IMR-90 (cell line): Measurements from ENCODE around the gene PRR36. TPM values are rescaled to one million over a fixed set of nuclear protein-coding genes. Genes with fewer than 3 reads are reported as not detected.

Source experiments
- ATAC-seq: fragments of 200-7000 bp; cut with Tn5 transposase; 2 replicates; pipeline ENCODE4 v1.9.1; 2020; ENCODE audit warnings: low read depth, mild to moderate bottlenecking, moderate library complexity
- BruUV-seq: library from RNA; stranded (reverse); fragments of 400-500 nt; replicated peaks from 2 replicates; lab custom pipeline; 2021; lab: Mats Ljungman, UMichigan
- CTCF ChIA-PET: fragments of 300-600 bp; formaldehyde crosslinking; extraction: SDS; loops from one replicate; lab custom pipeline; 2021; ENCODE audit warnings: antibody characterized with exemption; lab: Yijun Ruan, JAX
- POLR2A ChIA-PET: fragments of 300-600 bp; sonication (Branson Sonifier 250); formaldehyde crosslinking; loops from one replicate; lab custom pipeline; 2022; ENCODE audit warnings: antibody characterized with exemption; ENCODE audit not compliant: unreplicated experiment; lab: Charles Lee
- DNase-seq: peaks from one replicate; pipeline ENCODE4 v3.0.0; 2013
- H2AFZ ChIP-seq: replicated peaks from 2 replicates; pipeline ENCODE3; 2013; ENCODE audit warnings: low read length, mild to moderate bottlenecking; ENCODE audit not compliant: poor library complexity
- H2AK5ac ChIP-seq: 2 replicates; pipeline ENCODE4 v1.6.1; 2013; ENCODE audit warnings: low read depth, low read length, inconsistent platforms
- H2AK9ac ChIP-seq: replicated peaks from 2 replicates; pipeline ENCODE3; 2013; ENCODE audit warnings: mild to moderate bottlenecking, low read depth, low read length, moderate library complexity; ENCODE audit not compliant: poor library complexity
- H2BK120ac ChIP-seq: 2 replicates; pipeline ENCODE4 v1.6.1; 2013; ENCODE audit warnings: low read depth, low read length, inconsistent platforms
- H2BK15ac ChIP-seq: 3 replicates; pipeline ENCODE4 v1.6.1; 2013; ENCODE audit warnings: low read depth, low read length, inconsistent platforms
- H2BK20ac ChIP-seq: 2 replicates; pipeline ENCODE4 v1.6.1; 2013; ENCODE audit warnings: low read depth, mild to moderate bottlenecking, inconsistent platforms, low read length, moderate library complexity
- H2BK5ac ChIP-seq: 2 replicates; pipeline ENCODE4 v1.6.1; 2013; ENCODE audit warnings: mild to moderate bottlenecking, low read depth, low read length, inconsistent platforms; ENCODE audit not compliant: poor library complexity, severe bottlenecking
- H3K14ac ChIP-seq: replicated peaks from 2 replicates; pipeline ENCODE4 v1.6.1; 2013; ENCODE audit warnings: low read depth, low read length, inconsistent platforms
- H3K18ac ChIP-seq: 2 replicates; pipeline ENCODE4 v1.6.1; 2013; ENCODE audit warnings: low read depth, low read length, control low read depth
- H3K23ac ChIP-seq: 2 replicates; pipeline ENCODE4 v1.6.1; 2013; ENCODE audit warnings: low read depth, low read length, inconsistent platforms
- H3K27ac ChIP-seq: 2 replicates; pipeline ENCODE4 v1.5.1; 2013; ENCODE audit warnings: mild to moderate bottlenecking, control low read depth, low read length; ENCODE audit not compliant: insufficient read depth
- H3K27me3 ChIP-seq: 2 replicates; pipeline ENCODE4 v1.6.1; 2013; ENCODE audit warnings: low read length; ENCODE audit not compliant: control insufficient read depth, insufficient read depth
- H3K36me3 ChIP-seq: 2 replicates; pipeline ENCODE4 v1.6.1; 2013; ENCODE audit warnings: low read length, mixed read lengths; ENCODE audit not compliant: control insufficient read depth, insufficient read depth
- H3K4ac ChIP-seq: 2 replicates; pipeline ENCODE4 v1.6.1; 2013; ENCODE audit warnings: low read depth, low read length, inconsistent platforms
- H3K4me1 ChIP-seq: 2 replicates; pipeline ENCODE4 v1.6.1; 2013; ENCODE audit warnings: low read length, mixed read lengths; ENCODE audit not compliant: control insufficient read depth, insufficient read depth
- H3K4me2 ChIP-seq: 2 replicates; pipeline ENCODE4 v1.6.1; 2013; ENCODE audit warnings: low read depth, mild to moderate bottlenecking, control low read depth, low read length, moderate library complexity
- H3K4me3 ChIP-seq: 2 replicates; pipeline ENCODE4 v1.5.1; 2013; ENCODE audit warnings: low read depth, mild to moderate bottlenecking, control low read depth, low read length, moderate library complexity; ENCODE audit not compliant: insufficient read depth
- H3K56ac ChIP-seq: 2 replicates; pipeline ENCODE4 v1.6.1; 2013; ENCODE audit warnings: low read length, inconsistent platforms; ENCODE audit not compliant: insufficient read depth; ENCODE audit errors: extremely low read depth
- H3K79me1 ChIP-seq, 2 experiments: 2 replicates each; pipeline ENCODE4 v1.6.1; 2013; ENCODE audit warnings: low read length in 2 of 2, inconsistent platforms in 1 of 2, low read depth in 1 of 2
- H3K9ac ChIP-seq: 2 replicates; pipeline ENCODE4 v1.6.1; 2013; ENCODE audit warnings: low read depth, low read length, control low read depth
- H3K9me1 ChIP-seq: 2 replicates; pipeline ENCODE4 v1.6.1; 2013; ENCODE audit warnings: low read length, inconsistent platforms; ENCODE audit not compliant: insufficient read depth
- H3K9me3 ChIP-seq: 2 replicates; pipeline ENCODE4 v1.6.1; 2013; ENCODE audit warnings: low read length; ENCODE audit not compliant: control insufficient read depth, insufficient read depth
- H4K20me1 ChIP-seq: 2 replicates; pipeline ENCODE4 v1.6.1; 2013; ENCODE audit warnings: low read length, inconsistent platforms; ENCODE audit not compliant: insufficient read depth
- H4K5ac ChIP-seq: 2 replicates; pipeline ENCODE4 v1.6.1; 2013; ENCODE audit warnings: mild to moderate bottlenecking, low read depth, low read length, control low read depth
- H4K8ac ChIP-seq, 2 experiments: 2 replicates each; pipeline ENCODE4 v1.6.1; 2013; ENCODE audit warnings: low read depth in 2 of 2, low read length in 2 of 2, control low read depth in 1 of 2, inconsistent platforms in 1 of 2
- H4K91ac ChIP-seq: 2 replicates; pipeline ENCODE4 v1.6.1; 2013; ENCODE audit warnings: low read depth, low read length, inconsistent platforms; ENCODE audit not compliant: insufficient read depth
- BHLHE40 ChIP-seq: fragments of 150-350 bp; IDR thresholded peaks from 2 replicates; pipeline ENCODE4 v1.6.1; 2016; ENCODE audit warnings: mild to moderate bottlenecking, low read depth, low read length
- CEBPB ChIP-seq: IDR thresholded peaks from 2 replicates; pipeline ENCODE4 v1.6.1; 2012; ENCODE audit warnings: low read depth, low read length, improper control_type of control experiment
- CHD1 ChIP-seq: IDR thresholded peaks from 2 replicates; pipeline ENCODE4 v1.6.1; 2012; ENCODE audit warnings: low read depth, low read length, improper control_type of control experiment
- ELK1 ChIP-seq: fragments of 150-350 bp; IDR thresholded peaks from 2 replicates; pipeline ENCODE4 v1.6.1; 2016; ENCODE audit warnings: low read depth, mild to moderate bottlenecking, low read length, moderate library complexity, borderline replicate concordance
- FOS ChIP-seq: fragments of 150-350 bp; IDR thresholded peaks from 2 replicates; pipeline ENCODE4 v1.6.1; 2016; ENCODE audit warnings: low read depth, low read length
- MAFK ChIP-seq: IDR thresholded peaks from 2 replicates; pipeline ENCODE4 v1.6.1; 2012; ENCODE audit warnings: low read depth, low read length, improper control_type of control experiment
- MAZ ChIP-seq: IDR thresholded peaks from 2 replicates; pipeline ENCODE4 v1.6.1; 2012; ENCODE audit warnings: low read depth, mild to moderate bottlenecking, low read length, improper control_type of control experiment, moderate library complexity, borderline replicate concordance
- MXI1 ChIP-seq: IDR thresholded peaks from 2 replicates; pipeline ENCODE4 v1.6.1; 2012; ENCODE audit warnings: low read depth, mild to moderate bottlenecking, low read length, moderate library complexity, borderline replicate concordance
- NFE2L2 ChIP-seq: fragments of 150-350 bp; IDR thresholded peaks from 2 replicates; pipeline ENCODE4 v1.6.1; 2016; ENCODE audit warnings: low read depth, mild to moderate bottlenecking, low read length
- POLR2A ChIP-seq: IDR thresholded peaks from 2 replicates; pipeline ENCODE4 v1.6.1; 2012; ENCODE audit warnings: mild to moderate bottlenecking, low read depth, low read length
- RAD21 ChIP-seq: IDR thresholded peaks from 2 replicates; pipeline ENCODE4 v1.6.1; 2012; ENCODE audit warnings: low read length, improper control_type of control experiment
- RCOR1 ChIP-seq: IDR thresholded peaks from 2 replicates; pipeline ENCODE4 v1.6.1; 2012; ENCODE audit warnings: mild to moderate bottlenecking, low read length, improper control_type of control experiment; ENCODE audit not compliant: insufficient replicate concordance
- RFX5 ChIP-seq: IDR thresholded peaks from 2 replicates; pipeline ENCODE4 v1.8.0; 2012; ENCODE audit warnings: low read depth, mild to moderate bottlenecking, low read length, moderate library complexity
- SMC3 ChIP-seq: fragments of 150-350 bp; IDR thresholded peaks from 2 replicates; pipeline ENCODE4 v1.6.1; 2016; ENCODE audit warnings: low read depth, mild to moderate bottlenecking, antibody characterized with exemption, low read length, moderate library complexity
- USF2 ChIP-seq: fragments of 150-350 bp; IDR thresholded peaks from 2 replicates; pipeline ENCODE4 v1.6.1; 2017; ENCODE audit warnings: mild to moderate bottlenecking, antibody characterized with exemption, low read length, low read depth
- WGBS, 2 experiments: methylation state at CpG; one replicate each; pipeline versions ENCODE4 v1.1.5 to v1.1.7; 2013; ENCODE audit warnings: missing lambda C conversion rate in 2 of 2; ENCODE audit not compliant: insufficient read length in 1 of 2; ENCODE audit errors: extremely low coverage in 2 of 2; 5-methylcytosine and 5-hydroxymethylcytosine counted together
- dilution Hi-C: fragments of 300-500 bp; cut with HindIII; formaldehyde crosslinking; loops from one replicate; pipeline ENCODE4 v1.14.3; 2018; ENCODE audit warnings: low sequenced_read_pairs; ENCODE audit not compliant: unreplicated experiment
- in situ Hi-C: fragments of 300-500 bp; cut with MboI; formaldehyde crosslinking; loops from 3 replicates; pipeline ENCODE4 v1.14.3; 2019; ENCODE audit warnings: low sequenced_read_pairs, inconsistent platforms, mixed read lengths
- intact Hi-C: fragments of 100-400 bp; cut with micrococcal nuclease; formaldehyde crosslinking; loops from 2 replicates; pipeline ENCODE4 v1.10.0; 2022
- polyA plus RNA-seq, 3 experiments: library from polyadenylated mRNA; depleted of rRNA; stranded (reverse); fragments of >200 nt; gene quantifications; 2 replicates each; pipeline ENCODE4 v1.2.3, GENCODE V29; 2012; ENCODE audit warnings: low replicate concordance in 1 of 3
- total RNA-seq: library from RNA; depleted of rRNA; stranded (reverse); fragments of >200 nt; gene quantifications from 2 replicates; pipeline ENCODE4 v1.2.3, GENCODE V29; 2012
- TF ChIP-seq, protein P1 (sequence below): conservative IDR thresholded peaks from 2 replicates; pipeline ENCODE4 v1.5.1; 2012; ENCODE audit warnings: mild to moderate bottlenecking, low read depth, low read length, improper control_type of control experiment

The PRR36 gene
- total and polyA plus RNA-seq, 2 of the 4 experiments (the other 2 are of a cell fraction) = 0.02 TPM; not detected in 1

- peaks cover 14 to 49% of the 10 kb centered on the region in 2 experiments; a peak in 3 of 4 replicates for H3K79me1 ChIP-seq
- dilution Hi-C loops (no loop called here), intact Hi-C loops (no loop called here), in situ Hi-C loops (no loop called here)
- H2BK20ac ChIP-seq = no peak overlapping the region
- no peak overlapping the region for H3K4me3 ChIP-seq
- no peak overlapping the region for H4K5ac ChIP-seq
- no peak overlapping the region for H2AK5ac ChIP-seq
- no peak overlapping the region for H3K4me2 ChIP-seq
- H2BK120ac ChIP-seq = no peak overlapping the region
- no peak overlapping the region for H3K9ac ChIP-seq
- peaks cover 8% of the 10 kb centered on the region for H3K9me1 ChIP-seq
- H3K18ac ChIP-seq = no peak overlapping the region
- 96% methylated on average over 18 of the region's 19 CpGs; no CpG with 5 or more reads in 1 of the 2 experiments for WGBS, 2 experiments
- no peak overlapping the region for H2BK15ac ChIP-seq
- no peak overlapping the region for H3K4ac ChIP-seq
- DNase-seq (no peak), ATAC-seq (no peak)
- H3K9me3 ChIP-seq = no peaks in the 10 kb centered on the region
- H4K20me1 ChIP-seq = peaks cover 50% of the 10 kb centered on the region
- H3K27ac ChIP-seq = no peak overlapping the region
- H3K27me3 ChIP-seq = no peaks in the 10 kb centered on the region
- H3K36me3 ChIP-seq = peaks cover 28% of the 10 kb centered on the region
- H2BK5ac ChIP-seq = no peak overlapping the region
- BruUV-seq = no TSS peak
- H3K56ac ChIP-seq = no peak overlapping the region
- no peak overlapping the region for H4K91ac ChIP-seq
- no peak overlapping the region for H2AK9ac ChIP-seq
- H3K4me1 ChIP-seq = peaks cover 10% of the 10 kb centered on the region
- CTCF ChIA-PET = no interaction called here
- no peak overlapping the region for H3K23ac ChIP-seq
- no peak overlapping the region for H2AFZ ChIP-seq
- no peak overlapping the region for H4K8ac ChIP-seq
- no peak overlapping the region for H3K14ac ChIP-seq
- no peak for TF ChIP-seq MXI1
- TF ChIP-seq, protein P1, sequence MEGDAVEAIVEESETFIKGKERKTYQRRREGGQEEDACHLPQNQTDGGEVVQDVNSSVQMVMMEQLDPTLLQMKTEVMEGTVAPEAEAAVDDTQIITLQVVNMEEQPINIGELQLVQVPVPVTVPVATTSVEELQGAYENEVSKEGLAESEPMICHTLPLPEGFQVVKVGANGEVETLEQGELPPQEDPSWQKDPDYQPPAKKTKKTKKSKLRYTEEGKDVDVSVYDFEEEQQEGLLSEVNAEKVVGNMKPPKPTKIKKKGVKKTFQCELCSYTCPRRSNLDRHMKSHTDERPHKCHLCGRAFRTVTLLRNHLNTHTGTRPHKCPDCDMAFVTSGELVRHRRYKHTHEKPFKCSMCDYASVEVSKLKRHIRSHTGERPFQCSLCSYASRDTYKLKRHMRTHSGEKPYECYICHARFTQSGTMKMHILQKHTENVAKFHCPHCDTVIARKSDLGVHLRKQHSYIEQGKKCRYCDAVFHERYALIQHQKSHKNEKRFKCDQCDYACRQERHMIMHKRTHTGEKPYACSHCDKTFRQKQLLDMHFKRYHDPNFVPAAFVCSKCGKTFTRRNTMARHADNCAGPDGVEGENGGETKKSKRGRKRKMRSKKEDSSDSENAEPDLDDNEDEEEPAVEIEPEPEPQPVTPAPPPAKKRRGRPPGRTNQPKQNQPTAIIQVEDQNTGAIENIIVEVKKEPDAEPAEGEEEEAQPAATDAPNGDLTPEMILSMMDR = no peak
- no peak for TF ChIP-seq MAFK
- TF ChIP-seq FOS = no peak
- no peak for TF ChIP-seq MAZ
- TF ChIP-seq CHD1 = no peak
- TF ChIP-seq NFE2L2 = no peak
- TF ChIP-seq BHLHE40 = no peak
- TF ChIP-seq RFX5 = no peak
- no peak for TF ChIP-seq ELK1
- TF ChIP-seq SMC3 = no peak
- TF ChIP-seq CEBPB = no peak
- no peak for TF ChIP-seq RCOR1
- TF ChIP-seq POLR2A = no peak
- TF ChIP-seq USF2 = no peak
- TF ChIP-seq RAD21 = no peak
- POLR2A ChIA-PET = no interaction called here
Observed at GRCh38 chr19:7907122-7907521, 32.9 kb upstream of the PRR36 start.
